Breast epithelium (tissue), 4 donors: ENCODE data around the gene NIPAL1. TPM values are rescaled to one million over a fixed set of nuclear protein-coding genes. Genes with fewer than 3 reads are reported as not detected.

Experiments
- DNase-seq, 2 donors: peaks; one replicate each; pipeline ENCODE4 v3.0.0-alpha.2; 2019; ENCODE audit warnings: low spot score in 2 of 2
- H3K27ac ChIP-seq, 2 donors: fragments of 200-600 bp; sonication (generic) in 1 of 2; one replicate each; pipeline ENCODE4 v1.5.1; 2016 to 2019; ENCODE audit warnings: mild to moderate bottlenecking in 1 of 2
- H3K27me3 ChIP-seq, 2 donors: fragments of 200-600 bp; sonication (generic) in 1 of 2; one replicate each; pipeline versions ENCODE4 v1.5.1 to v1.6.0; 2017 to 2019; ENCODE audit warnings: control low read depth in 1 of 2, mild to moderate bottlenecking in 1 of 2
- H3K36me3 ChIP-seq: fragments of 200-600 bp; one replicate; pipeline ENCODE4 v1.5.1; 2019
- H3K4me1 ChIP-seq, 2 donors: fragments of 200-600 bp; sonication (generic); one replicate each; pipeline ENCODE4 v1.5.1; 2016 to 2019; ENCODE audit warnings: control low read depth in 1 of 2
- H3K4me3 ChIP-seq, 3 donors: fragments of 200-600 bp; sonication (generic); 1 replicate in 2 of 3; 2 replicates in 1 of 3; pipeline ENCODE4 v1.5.1; 2016 to 2019; ENCODE audit warnings: mild to moderate bottlenecking in 3 of 3, moderate library complexity in 2 of 3
- H3K9me3 ChIP-seq, 2 donors: fragments of 200-600 bp; sonication (generic) in 1 of 2; one replicate each; pipeline ENCODE4 v1.5.1; 2016 to 2019; ENCODE audit warnings: control low read depth in 1 of 2
- POLR2A ChIP-seq: fragments of 450-650 bp; IDR thresholded peaks from one replicate; pipeline ENCODE4 v1.6.1; 2016; ENCODE audit warnings: antibody characterized with exemption, mild to moderate bottlenecking, moderate library complexity
- POLR2AphosphoS5 ChIP-seq, 3 donors: sonication (generic); formaldehyde crosslinking; IDR thresholded peaks; one replicate each; pipeline ENCODE4 v1.6.1; 2017; ENCODE audit warnings: antibody characterized with exemption in 3 of 3
- intact Hi-C: fragments of 100-400 bp; cut with DNase I; formaldehyde crosslinking; loops from one replicate; pipeline ENCODE4 v1.15.1; 2023; ENCODE audit warnings: low total_unique reads
- total RNA-seq, 3 donors: library from RNA; depleted of rRNA; stranded (reverse); fragments of >200 nt; gene quantifications; one replicate each; pipeline ENCODE4 v1.1.0, GENCODE V29; 2016
- TF ChIP-seq, protein P1 (sequence below), 3 donors: fragments of 450-650 bp; IDR thresholded peaks; one replicate each; pipeline ENCODE4 v1.5.1; 2016 to 2017; ENCODE audit warnings: antibody characterized with exemption in 3 of 3, mild to moderate bottlenecking in 3 of 3, moderate library complexity in 3 of 3

The NIPAL1 gene
- total RNA-seq, 3 donors from 2014 or later: under 0.01 to 9.4 (median 2.0) TPM

DNA sequence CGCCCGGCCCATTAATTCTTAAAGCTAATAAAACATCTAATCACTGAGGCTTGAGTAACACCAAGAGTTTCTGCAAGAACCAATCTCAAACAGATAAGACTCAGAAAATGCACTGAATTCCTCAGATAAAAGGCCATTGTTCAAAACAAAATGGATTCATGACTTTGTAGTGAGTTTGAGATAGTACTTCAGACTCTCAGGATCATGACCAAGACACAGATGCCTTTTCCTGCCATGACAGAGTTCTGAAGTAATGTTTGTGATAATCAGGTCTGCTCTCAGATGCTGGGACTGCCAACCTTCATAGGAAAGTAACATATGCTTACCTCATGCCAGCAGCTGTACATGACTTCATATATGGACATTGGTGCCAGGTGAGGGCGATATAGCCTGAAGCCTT is 54.6 kb downstream of the NIPAL1 start:
- Histone ChIP-seq H3K4me1 (no peaks in the 10 kb centered on the region), H3K36me3 (no peaks in the 10 kb centered on the region), H3K4me3 (no peak overlapping the region), H3K9me3 (no peaks in the 10 kb centered on the region), H3K27ac (no peak overlapping the region), H3K27me3 (no peaks in the 10 kb centered on the region)
- intact Hi-C loops: no loop called here
- TF ChIP-seq POLR2AphosphoS5 (IDR thresholded peaks at IDR 0.05): no peak
- TF ChIP-seq POLR2A: no peak
- TF ChIP-seq, protein P1, sequence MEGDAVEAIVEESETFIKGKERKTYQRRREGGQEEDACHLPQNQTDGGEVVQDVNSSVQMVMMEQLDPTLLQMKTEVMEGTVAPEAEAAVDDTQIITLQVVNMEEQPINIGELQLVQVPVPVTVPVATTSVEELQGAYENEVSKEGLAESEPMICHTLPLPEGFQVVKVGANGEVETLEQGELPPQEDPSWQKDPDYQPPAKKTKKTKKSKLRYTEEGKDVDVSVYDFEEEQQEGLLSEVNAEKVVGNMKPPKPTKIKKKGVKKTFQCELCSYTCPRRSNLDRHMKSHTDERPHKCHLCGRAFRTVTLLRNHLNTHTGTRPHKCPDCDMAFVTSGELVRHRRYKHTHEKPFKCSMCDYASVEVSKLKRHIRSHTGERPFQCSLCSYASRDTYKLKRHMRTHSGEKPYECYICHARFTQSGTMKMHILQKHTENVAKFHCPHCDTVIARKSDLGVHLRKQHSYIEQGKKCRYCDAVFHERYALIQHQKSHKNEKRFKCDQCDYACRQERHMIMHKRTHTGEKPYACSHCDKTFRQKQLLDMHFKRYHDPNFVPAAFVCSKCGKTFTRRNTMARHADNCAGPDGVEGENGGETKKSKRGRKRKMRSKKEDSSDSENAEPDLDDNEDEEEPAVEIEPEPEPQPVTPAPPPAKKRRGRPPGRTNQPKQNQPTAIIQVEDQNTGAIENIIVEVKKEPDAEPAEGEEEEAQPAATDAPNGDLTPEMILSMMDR (IDR thresholded peaks at IDR 0.05): no peak
- DNase-seq: no peak

DNA sequence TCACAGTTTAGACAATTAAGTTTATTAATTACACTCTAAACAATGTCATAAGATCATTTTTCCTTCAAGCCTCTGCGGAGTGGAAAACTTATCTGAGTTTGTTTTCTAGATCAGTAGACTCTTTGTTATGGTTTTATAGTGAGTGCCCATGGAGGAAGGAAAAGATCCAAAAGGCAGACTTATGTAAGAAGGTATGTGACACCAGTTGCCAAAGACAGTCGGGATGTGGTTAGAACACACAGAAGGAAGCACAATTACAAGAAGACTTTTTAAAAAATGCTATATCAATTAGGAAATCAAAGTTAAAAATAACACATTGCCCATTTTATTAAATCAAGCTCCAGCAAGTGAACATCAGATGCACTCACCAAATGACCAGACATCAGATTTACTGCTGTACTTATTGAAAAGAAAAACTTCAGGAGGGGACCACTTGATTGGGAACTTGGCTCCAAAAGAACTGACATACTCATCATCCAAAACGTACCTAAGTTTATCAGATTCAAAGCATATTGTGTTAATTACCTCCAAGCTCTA is 57.1 kb downstream of the NIPAL1 start:
- Histone ChIP-seq H3K9me3 (no peaks in the 10 kb centered on the region), H3K27ac (no peak overlapping the region), H3K36me3 (no peaks in the 10 kb centered on the region), H3K4me1 (no peaks in the 10 kb centered on the region), H3K4me3 (no peak overlapping the region), H3K27me3 (no peaks in the 10 kb centered on the region)
- no peak for TF ChIP-seq POLR2AphosphoS5 (IDR thresholded peaks at IDR 0.05)
- TF ChIP-seq, protein P1 (IDR thresholded peaks at IDR 0.05): no peak
- no peak for TF ChIP-seq POLR2A
- intact Hi-C loops: no loop called here
- no peak for DNase-seq

GRCh38 chr4:48074657-48075056 is 58.1 kb downstream of the NIPAL1 start:
- Histone ChIP-seq H3K27ac (no peak overlapping the region), H3K36me3 (no peaks in the 10 kb centered on the region), H3K4me3 (no peak overlapping the region), H3K27me3 (no peaks in the 10 kb centered on the region), H3K4me1 (no peaks in the 10 kb centered on the region), H3K9me3 (no peaks in the 10 kb centered on the region)
- DNase-seq: no peak
- intact Hi-C loops: no loop called here
- TF ChIP-seq POLR2AphosphoS5 (IDR thresholded peaks at IDR 0.05) (no peak), POLR2A (no peak)
- TF ChIP-seq, protein P1 (IDR thresholded peaks at IDR 0.05): no peak

- Histone ChIP-seq H3K36me3 (no peaks in the 10 kb centered on the region), H3K27me3 (no peaks in the 10 kb centered on the region), H3K27ac (no peak overlapping the region), H3K4me1 (no peaks in the 10 kb centered on the region), H3K9me3 (no peaks in the 10 kb centered on the region), H3K4me3 (no peak overlapping the region)
- no peak for DNase-seq
- intact Hi-C loops: no loop called here
- no peak for TF ChIP-seq POLR2A
- TF ChIP-seq, protein P1 (IDR thresholded peaks at IDR 0.05): no peak
- TF ChIP-seq POLR2AphosphoS5 (IDR thresholded peaks at IDR 0.05): no peak
Observed at GRCh38 chr4:48078425-48078824, 61.9 kb downstream of the NIPAL1 start.

DNA sequence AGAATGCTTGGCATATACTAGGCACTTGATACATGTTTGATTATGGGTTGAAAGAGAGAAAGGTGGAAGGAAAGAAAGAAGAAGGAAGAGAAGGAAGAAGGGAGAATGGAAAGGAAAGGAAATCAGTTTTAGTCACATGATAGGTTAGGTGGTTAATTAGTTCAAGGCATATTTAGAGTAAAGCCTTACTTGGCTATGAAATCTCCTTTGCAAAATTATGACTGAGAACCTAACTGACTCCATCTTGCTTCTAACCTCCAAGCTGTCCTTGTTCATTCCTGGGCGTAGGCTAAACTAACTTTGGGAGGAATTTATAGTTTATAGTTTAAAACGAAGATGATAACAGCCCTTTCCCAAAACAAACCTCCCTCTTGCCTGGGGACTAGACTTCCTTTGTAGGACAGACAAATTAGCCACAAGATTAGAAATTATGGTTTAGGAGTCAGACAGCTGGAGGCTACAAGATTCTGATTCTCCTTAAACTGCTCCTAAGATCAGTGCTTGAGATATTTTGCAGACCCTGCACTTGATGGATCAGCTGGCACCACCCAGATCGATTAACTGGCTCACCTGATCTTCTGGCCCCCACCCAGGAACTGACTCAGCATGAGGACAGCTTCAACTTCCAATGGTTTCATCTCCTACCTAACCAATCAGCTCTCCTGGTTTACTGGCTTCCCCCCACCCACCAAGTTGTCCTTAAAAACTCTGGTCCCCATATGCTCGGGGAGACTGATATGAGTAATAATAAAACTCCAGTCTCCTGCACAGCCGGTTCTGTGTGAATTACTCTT is 62.5 kb downstream of the NIPAL1 start:
- no peak for DNase-seq
- no peaks in the 10 kb centered on the region for H3K27me3 ChIP-seq
- intact Hi-C loops: no loop called here
- no peaks in the 10 kb centered on the region for H3K4me1 ChIP-seq
- no peaks in the 10 kb centered on the region for H3K9me3 ChIP-seq
- TF ChIP-seq POLR2A (no peak), POLR2AphosphoS5 (IDR thresholded peaks at IDR 0.05) (no peak)
- TF ChIP-seq, protein P1 (IDR thresholded peaks at IDR 0.05): no peak
- H3K36me3 ChIP-seq: no peaks in the 10 kb centered on the region
- H3K27ac ChIP-seq: no peak overlapping the region
- no peak overlapping the region for H3K4me3 ChIP-seq
